Activated T-cell treated with anti-CD3 and anti-CD28 coated beads, Interleukin-2, amount 50 U/mL, for 4 hours (primary cell): ENCODE measurements around the gene PIK3R4. TPM values are rescaled to one million over a fixed set of nuclear protein-coding genes. Genes with fewer than 3 reads are reported as not detected.

Source experiments
- ATAC-seq, 2 donors: fragments of 200-7000 bp; cut with Tn5 transposase; one replicate each; pipeline ENCODE4 v1.10.0; 2021
- DNase-seq: peaks from one replicate; pipeline ENCODE4 v3.0.0-alpha.2; 2020
- H3K27me3 Mint-ChIP-seq: one replicate; pipeline ENCODE4 v1.8.0; 2021; ENCODE audit warnings: low read depth, mixed read lengths
- H3K36me3 Mint-ChIP-seq: one replicate; pipeline ENCODE4 v1.8.0; 2022; ENCODE audit warnings: mixed read lengths; ENCODE audit not compliant: insufficient read depth
- H3K4me1 Mint-ChIP-seq: one replicate; pipeline ENCODE4 v1.8.0; 2021; ENCODE audit warnings: low read depth, mixed read lengths
- H3K4me3 Mint-ChIP-seq: one replicate; pipeline ENCODE4 v1.8.0; 2021; ENCODE audit warnings: mild to moderate bottlenecking, moderate library complexity, mixed read lengths
- H3K9me3 Mint-ChIP-seq: one replicate; pipeline ENCODE4 v1.8.0; 2021; ENCODE audit warnings: mixed read lengths
- total RNA-seq, 3 donors: library from RNA; stranded (reverse); gene quantifications; one replicate each; pipeline ENCODE4 v1.2.1, GENCODE V29; 2021

Gene PIK3R4
- total RNA-seq: 10 to 100 TPM; 31.1 to 34.1 (median 33.7) TPM

DNA sequence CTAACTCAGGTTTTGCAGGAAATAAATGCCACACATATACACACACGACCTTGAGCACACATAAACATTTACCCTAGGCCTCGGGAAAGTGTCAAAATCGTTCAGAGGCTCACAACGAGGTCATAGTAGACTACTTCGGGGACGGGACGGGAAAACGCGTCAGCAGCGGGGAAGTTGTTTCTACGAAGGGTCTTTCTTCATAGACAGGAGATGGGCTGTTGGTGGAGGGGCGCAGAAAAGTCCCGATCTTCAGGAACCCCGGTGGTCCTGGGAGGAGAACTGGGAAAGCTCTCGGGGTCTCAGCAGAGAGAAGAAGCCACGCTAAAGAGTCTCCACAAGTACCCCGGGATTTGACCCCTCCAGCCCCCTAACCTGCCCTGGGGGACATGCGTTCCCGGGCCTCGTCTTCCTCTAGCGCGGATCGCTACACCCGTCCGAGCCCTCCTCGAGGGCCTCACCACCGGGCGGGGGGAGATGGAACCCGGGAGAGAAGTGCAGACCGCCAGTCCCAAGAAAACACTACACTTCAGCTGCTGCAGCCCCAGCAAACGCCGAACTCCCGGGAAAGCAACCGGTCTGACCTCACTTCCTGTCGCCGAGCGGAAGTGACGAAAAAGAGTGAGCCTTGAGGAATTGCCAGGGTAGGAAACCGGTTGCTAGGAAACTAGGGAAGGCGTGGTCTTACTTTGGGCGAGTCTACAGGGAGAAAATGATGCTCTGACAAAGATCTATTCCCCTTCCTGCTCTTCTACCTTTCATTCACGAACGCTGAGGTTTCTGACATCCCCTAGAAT lies at the start of gene PIK3R4:
Gene PIK3R4 (minus strand): TSS at position 584 of the 794 bp plus-strand sequence. CDS start 1,611 bp downstream, outside the sequence.
- Mint-ChIP-seq H3K4me1 (peaks cover 48% of the 10 kb centered on the region), H3K4me3 (peak within 1 kb of the TSS; percentile 95)

DNA sequence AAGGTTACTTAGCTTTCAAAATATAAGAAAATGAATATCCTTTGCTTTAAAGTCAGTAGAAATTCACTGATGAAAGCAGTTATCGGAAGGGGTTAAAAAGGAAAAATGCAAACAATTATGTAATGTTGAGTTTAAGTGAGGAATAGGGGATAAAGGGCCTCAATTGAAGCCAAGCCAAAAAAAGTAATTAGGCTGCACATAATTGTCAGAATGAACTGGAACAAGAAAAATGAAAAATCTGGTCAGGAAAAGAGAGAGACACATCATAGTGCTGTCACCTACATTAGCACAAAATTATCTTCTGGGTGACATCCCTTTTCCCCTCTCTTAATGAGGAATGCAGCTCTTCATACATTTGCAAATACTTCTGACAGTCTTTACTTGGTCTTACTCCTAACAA lies 48.8 kb upstream of the PIK3R4 start:
- H3K27me3 Mint-ChIP-seq: peaks cover 10% of the 10 kb centered on the region
- H3K4me3 Mint-ChIP-seq: no peak overlapping the region
- no peaks in the 10 kb centered on the region for H3K9me3 Mint-ChIP-seq
- ATAC-seq (no peak), DNase-seq (no peak)
- H3K36me3 Mint-ChIP-seq: no peaks in the 10 kb centered on the region
- H3K4me1 Mint-ChIP-seq: no peaks in the 10 kb centered on the region

More for the DNA sequence above, at the start of gene PIK3R4:
- DNase-seq (peak; percentile 93), ATAC-seq (peak; percentile 88 to 94)
- Mint-ChIP-seq H3K36me3 (peaks cover 22% of the 10 kb centered on the region), H3K27me3 (no peaks in the 10 kb centered on the region), H3K9me3 (no peaks in the 10 kb centered on the region)

GRCh38 chr3:130792246-130792645 lies 45.6 kb upstream of the PIK3R4 start:
- no peaks in the 10 kb centered on the region for H3K9me3 Mint-ChIP-seq
- DNase-seq: no peak
- H3K4me3 Mint-ChIP-seq: no peak overlapping the region
- peaks cover 9% of the 10 kb centered on the region for H3K27me3 Mint-ChIP-seq
- no peak for ATAC-seq
- H3K36me3 Mint-ChIP-seq: no peaks in the 10 kb centered on the region
- no peaks in the 10 kb centered on the region for H3K4me1 Mint-ChIP-seq

DNA sequence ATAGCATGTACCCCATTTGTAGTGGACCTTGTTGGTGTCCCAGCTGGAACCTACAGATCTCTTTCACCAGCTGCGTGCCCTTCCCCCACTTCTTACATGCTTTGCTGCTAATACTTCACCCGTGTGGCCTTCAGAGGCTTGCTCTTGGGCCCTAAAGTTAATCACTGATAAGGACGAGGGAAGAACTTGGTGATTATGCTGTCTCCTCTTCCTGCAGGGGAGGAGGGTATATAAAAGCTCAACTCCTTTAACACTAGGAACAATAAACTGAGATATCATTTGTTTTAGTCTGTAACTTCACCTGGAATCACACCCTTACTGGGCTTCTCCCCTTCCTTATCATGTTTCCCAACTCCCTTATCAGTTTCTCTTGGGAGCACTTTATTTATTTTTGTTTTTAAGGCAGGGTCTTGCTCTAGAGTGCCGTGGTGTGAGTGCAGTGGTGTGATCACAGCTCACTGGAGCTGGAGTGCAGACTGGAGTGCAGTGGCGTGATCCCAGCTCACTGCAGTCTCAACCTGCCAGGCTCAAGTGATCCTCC lies 43.2 kb upstream of the PIK3R4 start:
- no peaks in the 10 kb centered on the region for H3K9me3 Mint-ChIP-seq
- H3K4me1 Mint-ChIP-seq: no peaks in the 10 kb centered on the region
- H3K36me3 Mint-ChIP-seq: no peaks in the 10 kb centered on the region
- H3K27me3 Mint-ChIP-seq: peaks cover 5% of the 10 kb centered on the region
- DNase-seq (no peak), ATAC-seq (no peak)
- no peak overlapping the region for H3K4me3 Mint-ChIP-seq

DNA sequence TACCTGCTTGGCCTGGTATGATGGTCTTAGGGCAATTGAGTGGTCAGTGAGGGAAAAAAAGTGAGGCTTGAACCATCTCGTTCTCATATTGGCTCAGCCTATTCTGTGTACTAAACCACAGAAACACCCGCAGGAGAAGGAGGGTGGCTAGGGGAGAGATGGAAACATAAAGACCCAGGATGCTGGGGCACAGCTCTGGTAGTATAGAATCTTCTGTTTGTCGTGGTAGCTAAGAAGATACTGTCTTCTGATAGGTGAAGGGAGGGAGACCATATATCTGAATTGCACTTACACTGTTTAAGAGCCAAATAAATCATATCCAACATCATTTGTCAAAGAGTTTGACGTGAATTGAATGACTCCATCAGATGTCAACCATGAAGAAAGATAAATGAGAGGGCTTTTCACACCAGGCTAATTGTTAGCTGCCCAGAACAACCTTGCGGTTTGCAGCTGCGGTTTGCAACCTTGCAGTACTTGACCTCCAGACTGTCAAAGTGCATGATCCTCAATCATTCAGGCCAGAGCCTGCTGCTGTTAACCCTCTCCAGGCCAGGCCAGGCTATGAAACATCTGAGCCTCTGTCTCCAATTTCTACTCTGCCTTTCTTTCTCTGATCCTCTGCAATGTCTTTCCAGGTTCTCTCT lies 40.9 kb upstream of the PIK3R4 start:
- H3K27me3 Mint-ChIP-seq: peaks cover 5% of the 10 kb centered on the region
- H3K9me3 Mint-ChIP-seq: no peaks in the 10 kb centered on the region
- no peaks in the 10 kb centered on the region for H3K4me1 Mint-ChIP-seq
- no peak overlapping the region for H3K4me3 Mint-ChIP-seq
- no peaks in the 10 kb centered on the region for H3K36me3 Mint-ChIP-seq
- no peak for ATAC-seq
- no peak for DNase-seq

DNA sequence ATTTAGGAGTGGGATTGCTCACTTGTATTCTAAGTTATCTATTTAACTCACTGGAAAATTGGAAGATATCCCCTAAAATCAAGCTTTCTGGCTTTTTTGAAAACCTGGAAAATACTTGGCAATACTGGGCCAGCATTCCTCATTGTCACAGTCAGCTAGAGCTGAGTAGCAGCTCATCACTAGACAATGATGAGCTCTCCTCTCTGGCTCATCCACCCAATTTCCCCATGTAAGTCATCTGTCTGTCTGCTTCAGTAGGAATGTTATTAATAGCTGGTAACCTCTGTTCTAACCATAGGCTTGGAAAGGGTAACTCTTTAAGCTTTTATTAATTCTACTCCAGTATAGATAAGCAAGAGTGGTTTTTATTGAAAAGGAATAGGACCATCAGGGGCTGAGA lies 39.7 kb upstream of the PIK3R4 start:
- Mint-ChIP-seq H3K4me3 (no peak overlapping the region), H3K36me3 (no peaks in the 10 kb centered on the region), H3K4me1 (no peaks in the 10 kb centered on the region), H3K27me3 (peaks cover 2% of the 10 kb centered on the region), H3K9me3 (no peaks in the 10 kb centered on the region)
- ATAC-seq (no peak), DNase-seq (no peak)

GRCh38 chr3:130783629-130784028 lies 37.0 kb upstream of the PIK3R4 start:
- H3K4me1 Mint-ChIP-seq: no peaks in the 10 kb centered on the region
- no peak overlapping the region for H3K4me3 Mint-ChIP-seq
- H3K36me3 Mint-ChIP-seq: no peaks in the 10 kb centered on the region
- no peaks in the 10 kb centered on the region for H3K9me3 Mint-ChIP-seq
- DNase-seq (no peak), ATAC-seq (no peak)
- H3K27me3 Mint-ChIP-seq: peaks cover 2% of the 10 kb centered on the region

DNA sequence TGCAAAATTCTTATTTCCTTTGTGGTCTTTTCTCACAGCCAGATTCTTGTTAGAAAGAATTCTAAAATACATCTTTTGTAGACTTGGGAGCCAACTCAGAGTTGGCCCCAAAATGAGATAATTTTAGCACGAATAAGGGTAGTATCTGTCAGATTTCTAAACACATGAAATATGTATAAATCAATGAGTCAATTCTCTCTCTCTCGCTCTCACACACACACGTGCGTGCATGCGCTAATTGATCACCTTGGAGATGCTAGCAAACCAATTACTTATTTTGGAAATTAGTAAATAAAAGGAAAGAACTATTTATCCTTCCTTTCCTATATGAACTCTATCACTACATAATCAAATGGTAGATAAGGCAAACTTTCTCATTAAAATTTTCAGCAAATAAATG lies 32.9 kb upstream of the PIK3R4 start:
- Mint-ChIP-seq H3K4me3 (no peak overlapping the region), H3K4me1 (no peaks in the 10 kb centered on the region), H3K9me3 (no peaks in the 10 kb centered on the region), H3K36me3 (no peaks in the 10 kb centered on the region), H3K27me3 (peaks cover 16% of the 10 kb centered on the region)
- ATAC-seq (no peak), DNase-seq (no peak)

- Mint-ChIP-seq H3K4me1 (no peaks in the 10 kb centered on the region), H3K36me3 (no peaks in the 10 kb centered on the region), H3K27me3 (peaks cover 16% of the 10 kb centered on the region), H3K9me3 (no peaks in the 10 kb centered on the region), H3K4me3 (no peak overlapping the region)
- ATAC-seq: no peak
- DNase-seq: no peak
Observed at GRCh38 chr3:130779031-130779430, 32.4 kb upstream of the PIK3R4 start.

- Mint-ChIP-seq H3K36me3 (no peaks in the 10 kb centered on the region), H3K4me3 (no peak overlapping the region), H3K27me3 (peaks cover 22% of the 10 kb centered on the region), H3K9me3 (no peaks in the 10 kb centered on the region), H3K4me1 (no peaks in the 10 kb centered on the region)
- no peak for ATAC-seq
- no peak for DNase-seq
Observed at GRCh38 chr3:130773366-130773765, 26.7 kb upstream of the PIK3R4 start.

DNA sequence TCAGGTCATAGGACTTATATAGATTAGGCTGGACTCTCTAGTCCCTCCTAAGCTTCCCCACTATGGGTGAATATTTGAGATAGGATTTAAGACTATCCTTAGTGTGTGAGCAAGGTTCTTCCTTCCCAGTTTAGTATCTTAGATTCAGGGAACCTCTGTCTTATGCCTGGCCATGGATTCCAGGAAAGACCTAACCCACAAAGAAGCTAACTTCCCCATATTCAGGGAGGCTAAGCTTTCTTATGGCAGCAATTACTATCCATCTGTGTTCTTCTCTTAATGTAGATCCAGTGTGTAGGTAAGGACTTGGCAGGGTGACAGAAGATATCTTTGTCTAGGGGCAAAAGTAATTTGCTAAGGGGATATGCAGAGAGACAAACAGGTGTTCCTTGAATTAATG lies 25.5 kb upstream of the PIK3R4 start:
- H3K36me3 Mint-ChIP-seq: no peaks in the 10 kb centered on the region
- no peak for ATAC-seq
- peaks cover 22% of the 10 kb centered on the region for H3K27me3 Mint-ChIP-seq
- H3K4me3 Mint-ChIP-seq: no peak overlapping the region
- DNase-seq: no peak
- no peaks in the 10 kb centered on the region for H3K9me3 Mint-ChIP-seq
- no peaks in the 10 kb centered on the region for H3K4me1 Mint-ChIP-seq

GRCh38 chr3:130770644-130771043 lies 24.0 kb upstream of the PIK3R4 start:
- no peak for ATAC-seq
- no peaks in the 10 kb centered on the region for H3K36me3 Mint-ChIP-seq
- no peaks in the 10 kb centered on the region for H3K9me3 Mint-ChIP-seq
- DNase-seq: no peak
- no peaks in the 10 kb centered on the region for H3K4me1 Mint-ChIP-seq
- no peak overlapping the region for H3K4me3 Mint-ChIP-seq
- peaks cover 13% of the 10 kb centered on the region for H3K27me3 Mint-ChIP-seq

DNA sequence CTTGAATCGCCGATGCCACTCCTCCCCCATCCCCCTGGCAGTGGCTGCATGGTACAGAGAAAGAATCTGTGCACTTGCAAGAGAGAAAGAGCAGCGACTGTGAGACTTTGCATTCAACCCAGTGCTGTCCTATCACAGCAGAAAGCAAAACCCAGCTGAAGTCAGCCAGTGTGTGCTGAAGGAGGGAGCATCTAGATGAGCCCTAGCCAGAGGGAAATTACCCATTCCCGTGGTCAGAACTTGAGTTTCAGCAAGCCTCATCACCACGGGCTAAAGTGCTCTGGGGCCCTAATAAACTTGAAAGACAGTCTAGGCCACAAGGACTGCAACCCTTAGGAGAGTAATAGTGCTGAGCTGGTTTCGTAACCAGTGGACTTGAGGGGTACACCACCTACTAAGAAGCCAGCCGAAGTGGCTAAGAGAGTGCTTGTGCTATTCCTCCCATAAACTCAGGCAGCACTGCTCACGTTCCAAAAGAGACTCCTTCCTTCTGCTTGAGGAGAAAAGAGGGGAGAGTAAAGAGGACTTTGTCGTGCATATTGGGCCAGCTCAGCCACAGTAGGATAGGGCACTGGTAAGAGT lies 15.2 kb upstream of the PIK3R4 start:
- H3K9me3 Mint-ChIP-seq: no peaks in the 10 kb centered on the region
- no peak overlapping the region for H3K4me3 Mint-ChIP-seq
- DNase-seq: no peak
- peaks cover 27% of the 10 kb centered on the region for H3K27me3 Mint-ChIP-seq
- H3K36me3 Mint-ChIP-seq: no peaks in the 10 kb centered on the region
- no peak for ATAC-seq
- no peaks in the 10 kb centered on the region for H3K4me1 Mint-ChIP-seq

- Mint-ChIP-seq H3K4me3 (no peak overlapping the region), H3K36me3 (no peaks in the 10 kb centered on the region), H3K27me3 (peaks cover 25% of the 10 kb centered on the region), H3K4me1 (no peaks in the 10 kb centered on the region), H3K9me3 (no peaks in the 10 kb centered on the region)
- DNase-seq (no peak), ATAC-seq (no peak)
Observed at GRCh38 chr3:130760922-130761321, 14.3 kb upstream of the PIK3R4 start.
